Psoas muscle (tissue), 8 donors: ENCODE data around the gene SLC41A3. TPM values are rescaled to one million over a fixed set of nuclear protein-coding genes. Genes with fewer than 3 reads are reported as not detected.

Source experiments
- ATAC-seq, 4 donors: fragments of 200-7000 bp; cut with Tn5 transposase; one replicate each; pipeline ENCODE4 v1.9.1; 2020; ENCODE audit warnings: moderate library complexity in 3 of 4, mild to moderate bottlenecking in 2 of 4
- DNase-seq, 2 donors: peaks; one replicate each; pipeline ENCODE4 v3.0.0-alpha.2; 2020
- H3K27ac ChIP-seq: fragments of 200-600 bp; one replicate; pipeline ENCODE4 v1.8.0; 2022
- H3K27me3 ChIP-seq, 3 donors: fragments of 200-600 bp in 1 of 3; one replicate each; pipeline versions ENCODE4 v1.6.1 to v1.8.0; 2013 to 2022; ENCODE audit warnings: low read length in 2 of 3, mild to moderate bottlenecking in 2 of 3, moderate library complexity in 1 of 3; ENCODE audit not compliant: insufficient read depth in 3 of 3
- H3K36me3 ChIP-seq, 2 donors: fragments of 200-600 bp in 1 of 2; one replicate each; pipeline versions ENCODE4 v1.6.1 to v1.8.0; 2013 to 2022; ENCODE audit warnings: low read depth in 1 of 2, mild to moderate bottlenecking in 1 of 2, moderate library complexity in 1 of 2; ENCODE audit not compliant: insufficient read depth in 1 of 2
- H3K4me1 ChIP-seq: fragments of 200-600 bp; one replicate; pipeline ENCODE4 v1.8.0; 2022
- H3K4me3 ChIP-seq: fragments of 200-600 bp; one replicate; pipeline ENCODE4 v1.8.0; 2022; ENCODE audit warnings: mild to moderate bottlenecking
- H3K9me3 ChIP-seq: fragments of 200-600 bp; one replicate; pipeline ENCODE4 v1.8.0; 2022
- WGBS, 3 donors: extraction: QIAGEN DNeasy Blood & Tissue Kit; methylation state at CpG; one replicate each; pipeline versions ENCODE4 v1.1.6 to v1.1.7; 2013; 5-methylcytosine and 5-hydroxymethylcytosine counted together
- intact Hi-C, 2 donors: fragments of 100-400 bp; cut with DNase I; formaldehyde crosslinking; loops; one replicate each; pipeline versions ENCODE4 v1.11.0 to v1.14.2; 2022
- polyA plus RNA-seq, 3 donors: library from polyadenylated mRNA; stranded (reverse); fragments of 200-250 nt; gene quantifications; one replicate each; pipeline ENCODE4 v1.2.3, GENCODE V29; 2013
- total RNA-seq, 4 donors: library from RNA; stranded (reverse); fragmentation: NEBNext Ultra II Directional in 2 of 4; extraction: Animal tissue kit (Norgen Biotek cat#: 25700) in 2 of 4; gene quantifications; one replicate each; pipeline versions ENCODE4 v1.2.1 to v1.2.4, GENCODE V29; 2021 to 2023
- TF ChIP-seq, protein P1 (sequence below): fragments of 200-600 bp; IDR thresholded peaks from one replicate; pipeline ENCODE4 v1.8.0; 2022; ENCODE audit warnings: antibody characterized with exemption
- donor health status: healthy with polysubstance abuse.
- donor health status: DM: no; HTN: no; CAD: no; lungs with moderate emphysema.
- donor health status: Bipolar disorder and iron deficiency.
- donor health status: healthy.
- donor health status: DM: yes; HTN: yes; CAD: no.
- donor health status: DM: no; HTN: no; CAD: no.
- donor health status: DM: no; HTN: no; CAD: no.
- donor health status: DM: yes; HTN: yes; CAD: no.

Gene SLC41A3
- total and polyA plus RNA-seq, 7 donors = 28.7 to 58.9 (median 37.5) TPM

DNA sequence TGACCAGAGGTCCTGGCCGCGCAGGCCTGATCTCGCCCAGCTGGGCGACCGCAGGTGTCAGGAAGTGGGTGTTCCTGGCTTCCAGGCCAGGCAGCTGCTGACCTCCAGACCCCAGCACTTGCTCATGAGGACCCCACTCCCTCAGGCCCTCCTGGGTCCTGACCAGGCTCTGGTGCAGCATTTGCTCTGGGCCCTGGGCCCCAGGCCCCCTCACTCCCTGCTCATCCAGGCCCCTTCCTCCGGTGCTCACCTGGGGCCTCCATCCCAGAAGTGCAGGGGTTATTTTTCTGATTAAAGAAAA, 122.7 kb downstream of the SLC41A3 start:
- H3K4me3 ChIP-seq = no peak overlapping the region
- WGBS, 3 donors = 35 to 85% (median 65%) methylated on average over 6 of the region's 6 CpGs
- intact Hi-C loops = no loop called here
- peaks cover 0 to 25% (median 6%) of the 10 kb centered on the region in 3 donors for H3K27me3 ChIP-seq
- ATAC-seq = no peak
- H3K9me3 ChIP-seq = no peaks in the 10 kb centered on the region
- no peaks in the 10 kb centered on the region for H3K36me3 ChIP-seq
- no peak overlapping the region for H3K27ac ChIP-seq
- no peak for DNase-seq
- TF ChIP-seq, protein P1, sequence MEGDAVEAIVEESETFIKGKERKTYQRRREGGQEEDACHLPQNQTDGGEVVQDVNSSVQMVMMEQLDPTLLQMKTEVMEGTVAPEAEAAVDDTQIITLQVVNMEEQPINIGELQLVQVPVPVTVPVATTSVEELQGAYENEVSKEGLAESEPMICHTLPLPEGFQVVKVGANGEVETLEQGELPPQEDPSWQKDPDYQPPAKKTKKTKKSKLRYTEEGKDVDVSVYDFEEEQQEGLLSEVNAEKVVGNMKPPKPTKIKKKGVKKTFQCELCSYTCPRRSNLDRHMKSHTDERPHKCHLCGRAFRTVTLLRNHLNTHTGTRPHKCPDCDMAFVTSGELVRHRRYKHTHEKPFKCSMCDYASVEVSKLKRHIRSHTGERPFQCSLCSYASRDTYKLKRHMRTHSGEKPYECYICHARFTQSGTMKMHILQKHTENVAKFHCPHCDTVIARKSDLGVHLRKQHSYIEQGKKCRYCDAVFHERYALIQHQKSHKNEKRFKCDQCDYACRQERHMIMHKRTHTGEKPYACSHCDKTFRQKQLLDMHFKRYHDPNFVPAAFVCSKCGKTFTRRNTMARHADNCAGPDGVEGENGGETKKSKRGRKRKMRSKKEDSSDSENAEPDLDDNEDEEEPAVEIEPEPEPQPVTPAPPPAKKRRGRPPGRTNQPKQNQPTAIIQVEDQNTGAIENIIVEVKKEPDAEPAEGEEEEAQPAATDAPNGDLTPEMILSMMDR = no peak
- no peaks in the 10 kb centered on the region for H3K4me1 ChIP-seq

- WGBS, 3 donors = 79 to 85% (median 81%) methylated on average over 7 to 11 of the region's 11 CpGs
- no peak for ATAC-seq
- DNase-seq = no peak
Observed at GRCh38 chr3:125960456-125961288, 123.3 kb downstream of the SLC41A3 start.

DNA sequence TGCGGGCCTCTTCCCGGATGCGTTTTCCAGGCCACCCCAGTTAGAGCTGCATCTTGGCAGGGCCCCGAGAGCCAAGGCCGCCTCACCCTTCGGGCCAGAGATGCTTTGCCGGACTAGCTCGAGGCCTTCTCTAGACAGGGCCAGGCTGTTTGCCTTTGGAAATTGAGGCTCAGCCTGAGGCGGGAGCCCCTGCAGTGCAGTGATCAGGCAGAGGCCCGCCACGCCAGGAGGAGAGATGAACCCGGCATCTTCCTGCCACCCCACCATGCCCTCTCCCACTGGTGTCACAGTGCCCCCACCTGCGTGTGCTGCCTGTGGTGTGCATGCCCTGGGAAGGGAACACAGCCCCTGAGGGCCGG, 123.9 kb downstream of the SLC41A3 start:
- 91 to 96% (median 94%) methylated on average over 12 to 14 of the region's 14 CpGs for whole genome bisulfite sequencing, 3 donors
- TF ChIP-seq, protein P1 = no peak
- Histone ChIP-seq H3K27me3 (peaks cover 0 to 25% (median 6%) of the 10 kb centered on the region in 3 donors), H3K9me3 (no peaks in the 10 kb centered on the region), H3K27ac (no peak overlapping the region), H3K36me3 (no peaks in the 10 kb centered on the region), H3K4me1 (no peaks in the 10 kb centered on the region), H3K4me3 (no peak overlapping the region)
- intact Hi-C loops = no loop called here
- ATAC-seq (no peak), DNase-seq (no peak)

More at GRCh38 chr3:125960456-125961288, 123.3 kb downstream of the SLC41A3 start:
- Histone ChIP-seq H3K27ac (no peak overlapping the region), H3K4me1 (no peaks in the 10 kb centered on the region), H3K9me3 (no peaks in the 10 kb centered on the region), H3K4me3 (no peak overlapping the region), H3K36me3 (no peaks in the 10 kb centered on the region), H3K27me3 (peaks cover 0 to 25% (median 6%) of the 10 kb centered on the region in 3 donors)
- TF ChIP-seq, protein P1 = no peak
- intact Hi-C loops = no loop called here

DNA sequence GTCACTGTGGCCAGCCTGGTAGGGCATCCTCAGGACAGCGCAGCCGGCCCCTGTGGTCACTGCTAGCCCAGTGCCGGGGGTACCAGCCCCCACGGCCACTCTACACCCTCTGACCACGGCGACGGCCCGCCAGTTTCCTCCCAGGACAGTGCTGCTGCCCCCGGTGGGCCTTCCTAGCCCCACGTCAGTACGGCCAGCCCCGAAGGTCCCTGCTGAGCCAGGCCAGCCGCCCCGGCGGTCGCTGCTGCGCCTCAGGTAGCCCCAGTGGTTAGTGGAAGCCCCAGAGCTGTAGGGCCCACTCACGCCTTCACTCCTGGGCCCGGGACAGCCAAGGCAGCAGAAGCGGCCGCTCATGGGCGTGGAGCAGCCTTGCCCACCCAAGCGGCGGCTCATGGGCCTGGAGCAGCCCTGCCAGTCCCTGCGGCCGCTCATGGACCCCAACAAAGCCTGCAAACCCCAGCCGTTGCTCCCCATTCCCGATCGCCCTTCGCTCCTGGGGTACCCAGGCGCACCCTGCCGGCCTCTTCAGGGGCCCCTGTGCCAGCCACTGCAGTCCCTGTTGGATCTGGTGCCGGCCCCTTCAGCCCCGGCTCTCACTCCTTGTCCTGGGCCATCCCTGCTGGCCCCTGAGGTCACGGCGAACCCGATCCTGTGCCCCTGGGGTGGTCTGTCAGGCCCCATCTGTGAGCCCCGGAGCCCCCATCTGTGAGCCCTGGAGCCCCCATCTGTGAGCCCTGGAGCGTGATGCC, 124.4 kb downstream of the SLC41A3 start:
- ATAC-seq = peak; percentile 10 to 26 (median 19)
- Histone ChIP-seq H3K9me3 (no peaks in the 10 kb centered on the region), H3K4me3 (no peak overlapping the region), H3K4me1 (no peaks in the 10 kb centered on the region), H3K27me3 (peaks cover 0 to 25% (median 6%) of the 10 kb centered on the region in 3 donors), H3K36me3 (no peaks in the 10 kb centered on the region), H3K27ac (peak overlapping the region; percentile 9)
- WGBS, 3 donors = 92 to 95% (median 94%) methylated on average over 39 of the region's 39 CpGs
- TF ChIP-seq, protein P1 = no peak
- intact Hi-C loops = no loop called here
- no peak for DNase-seq
